ENCODE data around the gene SLC25A25.

The SLC25A25 gene

GRCh38 chr9:128057724-128058409 is 10.2 kb upstream of the SLC25A25 start:
- no peak overlapping the region for H3K4me3 ChIP-seq (ENCODE audit: low read depth, low read length)
- TF ChIP-seq CTCF (IDR thresholded peaks at IDR 0.05; ENCODE audit: low read depth, low read length, missing control alignments), result no peak

GRCh38 chr9:128059365-128059983 is 8.6 kb upstream of the SLC25A25 start:
- no peak for TF ChIP-seq CTCF (IDR thresholded peaks at IDR 0.05; ENCODE audit: low read depth, low read length, missing control alignments)
- DNase-seq (ENCODE audit: low read depth), result no peak
- H3K4me3 ChIP-seq (ENCODE audit: low read depth, low read length), result no peak overlapping the region

More at GRCh38 chr9:128057724-128058409, 10.2 kb upstream of the SLC25A25 start:
- no peak for DNase-seq (ENCODE audit: low read depth)

- no peak for TF ChIP-seq CTCF (IDR thresholded peaks at IDR 0.05; ENCODE audit: low read depth, low read length, missing control alignments)
- no peak for DNase-seq (ENCODE audit: low read depth)
- no peak overlapping the region for H3K4me3 ChIP-seq (ENCODE audit: low read depth, low read length)
Observed at GRCh38 chr9:128061275-128061960, 6.6 kb upstream of the SLC25A25 start.

GRCh38 chr9:128062279-128062678 is 5.8 kb upstream of the SLC25A25 start:
- DNase-seq (ENCODE audit: low read depth), result no peak
- TF ChIP-seq CTCF (IDR thresholded peaks at IDR 0.05; ENCODE audit: low read depth, low read length, missing control alignments), result no peak
- H3K4me3 ChIP-seq (ENCODE audit: low read depth, low read length), result no peak overlapping the region

- no peak overlapping the region for H3K4me3 ChIP-seq (ENCODE audit: low read depth, low read length)
- DNase-seq (ENCODE audit: low read depth), result no peak
- TF ChIP-seq CTCF (IDR thresholded peaks at IDR 0.05; ENCODE audit: low read depth, low read length, missing control alignments), result no peak
Observed at GRCh38 chr9:128062846-128063831, 4.9 kb upstream of the SLC25A25 start.

GRCh38 chr9:128065907-128066712 is 1.9 kb upstream of the SLC25A25 start:
- no peak for DNase-seq (ENCODE audit: low read depth)
- peak overlapping the region; percentile 55 for H3K4me3 ChIP-seq (ENCODE audit: low read depth, low read length)
- no peak for TF ChIP-seq CTCF (IDR thresholded peaks at IDR 0.05; ENCODE audit: low read depth, low read length, missing control alignments)

Data from GM12864 (cell line).